Cardiac muscle cell (in vitro differentiated cells and primary cell): Measurements from ENCODE around the gene DLK2. TPM values are rescaled to one million over a fixed set of nuclear protein-coding genes. Genes with fewer than 3 reads are reported as not detected.
"Not testable (repeated sequence)": the region's sequence is repeated elsewhere in the genome, so short reads cannot be mapped to it uniquely, and the experiment has no call there.

Experiments used
- DNase-seq, 2 donors: peaks; one replicate each; pipeline versions ENCODE4 v3.0.0 to v3.0.0-alpha.2; 2010 to 2017; ENCODE audit warnings: low read depth in 1 of 2, low spot score in 1 of 2
- H3K27ac ChIP-seq: fragments of 200-600 bp; sonication (generic); 2 replicates; pipeline ENCODE4 v1.5.1; 2016
- H3K27me3 ChIP-seq: fragments of 200-600 bp; sonication (generic); 2 replicates; pipeline ENCODE4 v1.6.0; 2016; ENCODE audit warnings: control low read depth
- H3K36me3 ChIP-seq: fragments of 200-600 bp; sonication (generic); 2 replicates; pipeline ENCODE4 v1.5.1; 2016; ENCODE audit warnings: control low read depth
- H3K4me1 ChIP-seq: fragments of 200-600 bp; sonication (generic); 2 replicates; pipeline ENCODE4 v1.8.1; 2017; ENCODE audit warnings: low read depth, mild to moderate bottlenecking, mixed run types
- H3K4me3 ChIP-seq: fragments of 200-600 bp; sonication (generic); 2 replicates; pipeline ENCODE4 v1.5.1; 2016; ENCODE audit warnings: mild to moderate bottlenecking
- H3K9me3 ChIP-seq: fragments of 200-600 bp; sonication (generic); 2 replicates; pipeline ENCODE4 v1.5.1; 2017; ENCODE audit warnings: low read depth, mild to moderate bottlenecking, control low read depth
- polyA plus RNA-seq: library from polyadenylated mRNA; unstranded; fragments of >200 nt; fragmentation: Nextera tagmentation; extraction: Ambion mirVana; gene quantifications from 2 replicates; pipeline ENCODE4 v1.2.1, GENCODE V29; 2016
- total RNA-seq: library from RNA; depleted of rRNA; stranded (reverse); fragments of >200 nt; gene quantifications from 2 replicates; pipeline ENCODE4 v1.2.3, GENCODE V29; 2016
- TF ChIP-seq, protein P1 (sequence below): IDR thresholded peaks from 2 replicates; pipeline ENCODE4 v1.5.1; 2012; ENCODE audit warnings: low read depth, mild to moderate bottlenecking, low read length

Gene DLK2
- total and polyA plus RNA-seq, 2 experiments from 2014 or later, result 4.4 to 5.0 TPM

GRCh38 chr6:43428874-43429273 lies 26.5 kb downstream of the DLK2 start:
- Histone ChIP-seq H3K36me3 (peaks cover 7% of the 10 kb centered on the region), H3K4me1 (peaks cover 9% of the 10 kb centered on the region), H3K4me3 (no peak overlapping the region), H3K27ac (no peak overlapping the region), H3K27me3 (no peaks in the 10 kb centered on the region), H3K9me3 (no peaks in the 10 kb centered on the region)
- no peak for DNase-seq
- TF ChIP-seq, protein P1, sequence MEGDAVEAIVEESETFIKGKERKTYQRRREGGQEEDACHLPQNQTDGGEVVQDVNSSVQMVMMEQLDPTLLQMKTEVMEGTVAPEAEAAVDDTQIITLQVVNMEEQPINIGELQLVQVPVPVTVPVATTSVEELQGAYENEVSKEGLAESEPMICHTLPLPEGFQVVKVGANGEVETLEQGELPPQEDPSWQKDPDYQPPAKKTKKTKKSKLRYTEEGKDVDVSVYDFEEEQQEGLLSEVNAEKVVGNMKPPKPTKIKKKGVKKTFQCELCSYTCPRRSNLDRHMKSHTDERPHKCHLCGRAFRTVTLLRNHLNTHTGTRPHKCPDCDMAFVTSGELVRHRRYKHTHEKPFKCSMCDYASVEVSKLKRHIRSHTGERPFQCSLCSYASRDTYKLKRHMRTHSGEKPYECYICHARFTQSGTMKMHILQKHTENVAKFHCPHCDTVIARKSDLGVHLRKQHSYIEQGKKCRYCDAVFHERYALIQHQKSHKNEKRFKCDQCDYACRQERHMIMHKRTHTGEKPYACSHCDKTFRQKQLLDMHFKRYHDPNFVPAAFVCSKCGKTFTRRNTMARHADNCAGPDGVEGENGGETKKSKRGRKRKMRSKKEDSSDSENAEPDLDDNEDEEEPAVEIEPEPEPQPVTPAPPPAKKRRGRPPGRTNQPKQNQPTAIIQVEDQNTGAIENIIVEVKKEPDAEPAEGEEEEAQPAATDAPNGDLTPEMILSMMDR, result no peak

- H3K9me3 ChIP-seq, result no peaks in the 10 kb centered on the region
- H3K27me3 ChIP-seq, result no peaks in the 10 kb centered on the region
- H3K4me1 ChIP-seq, result peaks cover 9% of the 10 kb centered on the region
- H3K4me3 ChIP-seq, result peak overlapping the region; percentile 45
- no peak for DNase-seq
- peaks cover 3% of the 10 kb centered on the region for H3K36me3 ChIP-seq
- peak overlapping the region; percentile 87 for H3K27ac ChIP-seq
- TF ChIP-seq, protein P1, result no peak
Measured at GRCh38 chr6:43428112-43428570, 27.2 kb downstream of the DLK2 start.

DNA sequence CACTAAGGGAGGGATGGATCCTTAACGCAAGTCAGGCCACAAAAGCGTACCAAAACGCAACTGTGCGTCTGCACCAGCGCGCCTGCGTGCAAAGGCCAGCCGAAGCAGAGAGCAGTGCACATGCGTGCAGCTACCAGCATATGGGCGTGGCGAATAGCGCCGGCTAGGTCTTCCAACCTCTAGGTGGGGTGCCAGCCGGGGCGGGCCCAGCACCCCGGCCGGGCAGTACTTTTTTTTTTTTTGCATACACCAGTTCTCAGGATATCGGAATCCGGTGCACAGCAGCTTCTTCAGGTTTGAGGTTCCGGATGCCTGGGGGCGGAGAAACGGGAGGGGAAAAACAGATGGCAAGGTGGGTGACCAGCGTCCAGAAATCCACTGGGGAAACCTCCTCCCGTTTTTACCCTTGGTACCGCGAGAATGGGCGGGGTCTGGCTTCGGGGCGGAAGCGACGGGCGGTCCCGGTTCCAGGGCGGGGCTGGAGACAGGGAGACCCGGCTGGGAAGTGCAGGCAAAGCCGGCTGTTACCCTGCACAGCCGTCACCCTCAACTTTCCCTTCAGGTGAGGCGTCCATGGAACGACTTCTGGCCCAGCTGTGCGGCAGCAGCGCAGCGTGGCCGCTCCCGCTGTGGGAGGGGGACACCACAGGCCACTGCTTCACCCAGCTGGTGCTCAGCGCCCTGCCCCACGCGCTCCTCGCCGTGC lies 27.8 kb downstream of the DLK2 start, which contains the start of gene ABCC10:
Gene ABCC10 (plus strand): TSS at position 136 of the 706 bp plus-strand sequence. CDS start 438 bp downstream, at position 574.
- H3K4me1 ChIP-seq, result peaks cover 9% of the 10 kb centered on the region
- H3K27ac ChIP-seq, result peak within 1 kb of the TSS; percentile 87
- TF ChIP-seq, protein P1, result peak; percentile 51
- H3K9me3 ChIP-seq, result no peaks in the 10 kb centered on the region
- peak within 1 kb of the TSS; percentile 45 for H3K4me3 ChIP-seq
- H3K27me3 ChIP-seq, result no peaks in the 10 kb centered on the region
- peak; percentile 96 to 98 for DNase-seq
- no peaks in the 10 kb centered on the region for H3K36me3 ChIP-seq

DNA sequence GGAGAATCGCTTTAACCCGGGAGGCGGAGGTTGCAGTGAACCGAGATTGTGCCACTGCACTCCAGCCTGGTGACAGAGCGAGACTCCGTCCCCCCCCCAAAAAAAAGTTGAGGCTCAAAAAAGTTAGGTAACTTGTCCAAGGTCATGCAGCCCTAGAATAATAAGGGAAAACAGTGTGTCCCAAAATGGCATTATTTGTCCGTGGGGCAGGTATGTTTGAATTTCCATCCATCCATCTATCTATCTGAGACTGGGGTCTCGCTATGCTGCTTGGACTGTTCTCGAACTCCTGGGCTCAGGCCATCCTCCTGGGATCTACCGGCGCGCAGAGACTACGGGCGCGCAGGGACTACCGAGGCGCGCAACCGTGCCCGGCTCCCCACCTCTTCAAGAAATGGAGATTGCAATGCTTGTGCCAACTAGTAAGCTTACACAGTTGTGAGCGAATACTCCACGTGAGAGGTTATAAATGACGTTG lies 28.4 kb downstream of the DLK2 start:
- TF ChIP-seq, protein P1, result no peak
- no peaks in the 10 kb centered on the region for H3K36me3 ChIP-seq
- DNase-seq, result no peak
- H3K4me3 ChIP-seq, result peak overlapping the region; percentile 45
- H3K4me1 ChIP-seq, result peaks cover 9% of the 10 kb centered on the region
- H3K27ac ChIP-seq, result peak overlapping the region; percentile 87
- no peaks in the 10 kb centered on the region for H3K9me3 ChIP-seq
- no peaks in the 10 kb centered on the region for H3K27me3 ChIP-seq

DNA sequence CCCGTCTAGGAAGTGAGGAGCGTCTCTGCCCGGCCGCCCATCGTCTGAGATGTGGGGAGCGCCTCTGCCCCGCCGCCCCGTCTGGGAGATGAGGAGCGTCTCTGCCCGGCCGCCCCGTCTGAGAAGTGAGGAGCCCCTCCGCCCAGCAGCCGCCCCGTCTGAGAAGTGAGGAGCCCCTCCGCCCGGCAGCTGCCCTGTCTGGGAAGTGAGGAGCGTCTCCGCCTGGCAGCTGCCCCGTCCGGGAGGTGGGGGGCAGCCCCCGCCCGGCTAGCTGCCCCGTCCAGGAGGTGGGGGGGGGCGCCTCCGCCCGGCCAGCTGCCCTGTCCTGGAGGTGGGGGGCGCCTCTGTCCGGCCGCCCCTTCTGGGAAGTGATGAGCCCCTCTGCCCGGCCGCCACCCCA lies 30.3 kb downstream of the DLK2 start:
- not testable (repeated sequence) for H3K9me3 ChIP-seq, H3K27me3 ChIP-seq, H3K36me3 ChIP-seq, H3K4me3 ChIP-seq, H3K27ac ChIP-seq, DNase-seq, H3K4me1 ChIP-seq

DNA sequence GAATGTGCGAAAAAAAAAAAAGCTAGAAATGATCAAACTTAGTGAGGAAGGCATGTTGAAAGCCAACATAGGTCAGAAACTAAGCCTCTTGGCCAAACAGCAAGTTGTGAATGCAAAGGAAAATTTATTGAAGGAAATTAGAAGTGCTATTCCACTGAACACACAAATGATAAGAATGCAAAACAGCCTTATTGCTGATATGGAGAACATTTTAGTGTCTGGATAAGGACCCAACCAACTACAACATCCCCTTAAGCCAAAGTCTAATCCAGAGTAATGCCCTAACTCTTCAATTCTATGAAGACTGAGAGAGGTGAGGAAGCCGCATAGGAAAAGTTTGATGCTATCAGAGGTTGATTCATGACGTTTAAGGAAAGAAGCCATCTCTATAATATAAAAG lies 33.5 kb downstream of the DLK2 start:
- H3K36me3 ChIP-seq, result no peaks in the 10 kb centered on the region
- no peak overlapping the region for H3K27ac ChIP-seq
- no peak overlapping the region for H3K4me3 ChIP-seq
- TF ChIP-seq, protein P1, result no peak
- no peak for DNase-seq
- no peaks in the 10 kb centered on the region for H3K9me3 ChIP-seq
- no peaks in the 10 kb centered on the region for H3K4me1 ChIP-seq
- H3K27me3 ChIP-seq, result peaks cover 5% of the 10 kb centered on the region
